Esophagus squamous epithelium (tissue), 5 donors: Measurements from ENCODE around the gene SCUBE2. TPM values are rescaled to one million over a fixed set of nuclear protein-coding genes. Genes with fewer than 3 reads are reported as not detected.

Experiments
- DNase-seq: peaks from one replicate; lab custom pipeline; 2025; lab: John Stamatoyannopoulos, UW
- H3K27ac ChIP-seq, 4 donors: fragments of 200-600 bp; sonication (generic); one replicate each; pipeline ENCODE4 v1.5.1; 2016 to 2019; ENCODE audit warnings: mild to moderate bottlenecking in 1 of 4
- H3K27me3 ChIP-seq, 4 donors: fragments of 200-600 bp; sonication (generic); 1 replicate in 3 of 4; 2 replicates in 1 of 4; pipeline versions ENCODE4 v1.5.1 to v1.6.0; 2017 to 2021; ENCODE audit warnings: antibody characterized with exemption in 1 of 4
- H3K36me3 ChIP-seq, 3 donors: fragments of 200-600 bp; sonication (generic); one replicate each; pipeline ENCODE4 v1.5.1; 2016 to 2019
- H3K4me1 ChIP-seq, 3 donors: fragments of 200-600 bp; sonication (generic); one replicate each; pipeline ENCODE4 v1.5.1; 2017 to 2019
- H3K4me3 ChIP-seq, 4 donors: fragments of 200-600 bp; sonication (generic); 1 replicate in 3 of 4; 2 replicates in 1 of 4; pipeline ENCODE4 v1.5.1; 2016 to 2019; ENCODE audit warnings: mild to moderate bottlenecking in 2 of 4, moderate library complexity in 1 of 4
- H3K9me3 ChIP-seq, 3 donors: fragments of 200-600 bp; sonication (generic); one replicate each; pipeline ENCODE4 v1.5.1; 2016 to 2019
- POLR2A ChIP-seq, 4 donors: fragments of 450-650 bp; IDR thresholded peaks; one replicate each; pipeline ENCODE4 v1.6.1; 2017; ENCODE audit warnings: antibody characterized with exemption in 4 of 4, mild to moderate bottlenecking in 4 of 4, moderate library complexity in 3 of 4
- WGBS, 2 donors: methylation state at CpG; one replicate each; pipeline ENCODE4 v1.1.5; 2018; 5-methylcytosine and 5-hydroxymethylcytosine counted together
- intact Hi-C: fragments of 100-400 bp; cut with DNase I; formaldehyde crosslinking; loops from one replicate; pipeline ENCODE4 v1.15.0; 2022
- total RNA-seq, 4 donors: library from RNA; depleted of rRNA; stranded (reverse); fragments of >200 nt; gene quantifications; one replicate each; pipeline ENCODE4 v1.1.0, GENCODE V29; 2016
- TF ChIP-seq, protein P1 (sequence below), 6 experiments: fragments of 450-650 bp in 4 of 6; fragments of 200-600 bp in 2 of 6; sonication (generic) in 2 of 6; IDR thresholded peaks; one replicate each; pipeline ENCODE4 v1.5.1; 2016 to 2019; ENCODE audit warnings: antibody characterized with exemption in 6 of 6, mild to moderate bottlenecking in 4 of 6, moderate library complexity in 4 of 6
- donor health status: DM: yes; HTN: yes; CAD: no.

SCUBE2 gene
- total RNA-seq, 4 donors from 2014 or later = 0.97 to 4.9 (median 3.8) TPM

DNA sequence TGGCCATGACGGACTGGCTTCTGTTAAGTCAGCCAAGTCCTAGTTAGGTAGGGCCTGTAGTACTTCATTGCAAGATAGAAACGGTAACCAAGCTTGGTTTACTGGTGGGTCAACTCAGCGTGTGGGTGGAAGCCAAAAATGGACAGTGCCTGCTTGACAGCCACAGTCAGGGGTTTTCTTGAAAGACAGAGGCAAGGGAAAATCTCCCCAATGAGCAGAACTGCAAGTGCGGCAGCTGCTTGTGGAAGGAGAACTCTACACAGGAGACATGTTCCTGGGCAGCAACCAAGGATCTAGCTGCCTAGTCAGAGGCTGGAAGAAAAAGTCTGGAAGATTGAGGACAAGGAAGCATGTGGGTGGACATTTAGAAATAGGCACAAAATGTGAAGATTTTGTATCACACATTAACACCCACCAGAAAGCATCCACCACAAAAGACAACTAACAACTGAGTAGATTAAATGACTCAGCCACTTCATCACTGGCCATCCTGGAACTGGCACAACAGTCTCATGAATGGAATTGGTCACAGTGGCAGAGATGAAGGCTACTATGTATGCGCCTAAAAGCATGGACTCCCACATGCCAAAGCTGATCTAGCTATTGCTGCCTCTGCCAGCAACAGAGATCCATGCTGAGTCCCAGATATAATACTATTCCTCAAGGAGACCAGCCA is 40.9 kb upstream of the SCUBE2 start:
- H3K27me3 ChIP-seq = no peaks in the 10 kb centered on the region
- DNase-seq = no peak
- no peaks in the 10 kb centered on the region for H3K36me3 ChIP-seq
- TF ChIP-seq, protein P1, sequence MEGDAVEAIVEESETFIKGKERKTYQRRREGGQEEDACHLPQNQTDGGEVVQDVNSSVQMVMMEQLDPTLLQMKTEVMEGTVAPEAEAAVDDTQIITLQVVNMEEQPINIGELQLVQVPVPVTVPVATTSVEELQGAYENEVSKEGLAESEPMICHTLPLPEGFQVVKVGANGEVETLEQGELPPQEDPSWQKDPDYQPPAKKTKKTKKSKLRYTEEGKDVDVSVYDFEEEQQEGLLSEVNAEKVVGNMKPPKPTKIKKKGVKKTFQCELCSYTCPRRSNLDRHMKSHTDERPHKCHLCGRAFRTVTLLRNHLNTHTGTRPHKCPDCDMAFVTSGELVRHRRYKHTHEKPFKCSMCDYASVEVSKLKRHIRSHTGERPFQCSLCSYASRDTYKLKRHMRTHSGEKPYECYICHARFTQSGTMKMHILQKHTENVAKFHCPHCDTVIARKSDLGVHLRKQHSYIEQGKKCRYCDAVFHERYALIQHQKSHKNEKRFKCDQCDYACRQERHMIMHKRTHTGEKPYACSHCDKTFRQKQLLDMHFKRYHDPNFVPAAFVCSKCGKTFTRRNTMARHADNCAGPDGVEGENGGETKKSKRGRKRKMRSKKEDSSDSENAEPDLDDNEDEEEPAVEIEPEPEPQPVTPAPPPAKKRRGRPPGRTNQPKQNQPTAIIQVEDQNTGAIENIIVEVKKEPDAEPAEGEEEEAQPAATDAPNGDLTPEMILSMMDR (IDR thresholded peaks at IDR 0.05) = no peak
- no peak for TF ChIP-seq POLR2A (IDR thresholded peaks at IDR 0.05)
- H3K4me1 ChIP-seq = peaks cover 0 to 6% (median 2%) of the 10 kb centered on the region in 3 donors
- intact Hi-C loops = no loop called here
- WGBS, 2 donors = 92 to 100% methylated on average over 3 to 5 of the region's 5 CpGs
- H3K9me3 ChIP-seq = no peaks in the 10 kb centered on the region
- no peak overlapping the region for H3K27ac ChIP-seq
- H3K4me3 ChIP-seq = no peak overlapping the region

DNA sequence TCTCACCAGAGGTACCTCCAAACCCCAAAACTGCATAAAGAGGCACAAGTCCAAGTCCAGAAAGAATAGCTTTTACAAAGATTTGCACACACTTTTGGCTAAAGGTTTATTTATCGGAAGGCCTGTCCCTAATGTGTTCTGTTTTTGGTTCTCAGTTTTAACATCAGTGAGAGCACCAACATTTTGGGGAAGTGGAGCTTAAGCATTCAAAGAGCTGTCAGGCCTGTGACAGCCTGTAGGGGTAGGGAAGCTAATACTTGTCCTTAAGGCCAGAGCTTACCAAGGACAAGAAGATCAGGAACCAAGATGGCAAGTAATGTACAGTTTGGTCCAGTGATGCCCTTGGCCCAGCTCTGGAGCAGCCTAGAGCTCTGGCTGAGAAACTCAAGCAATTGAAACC is 38.9 kb upstream of the SCUBE2 start:
- intact Hi-C loops = no loop called here
- H3K27me3 ChIP-seq = no peaks in the 10 kb centered on the region
- no peak overlapping the region for H3K27ac ChIP-seq
- 82 to 89% methylated on average over 1 of the region's 1 CpG for WGBS, 2 donors
- no peak for TF ChIP-seq POLR2A (IDR thresholded peaks at IDR 0.05)
- TF ChIP-seq, protein P1 (IDR thresholded peaks at IDR 0.05) = no peak
- H3K4me1 ChIP-seq = peaks cover 0 to 5% (median 0%) of the 10 kb centered on the region in 3 donors
- no peaks in the 10 kb centered on the region for H3K9me3 ChIP-seq
- H3K36me3 ChIP-seq = no peaks in the 10 kb centered on the region
- DNase-seq = no peak
- no peak overlapping the region for H3K4me3 ChIP-seq

DNA sequence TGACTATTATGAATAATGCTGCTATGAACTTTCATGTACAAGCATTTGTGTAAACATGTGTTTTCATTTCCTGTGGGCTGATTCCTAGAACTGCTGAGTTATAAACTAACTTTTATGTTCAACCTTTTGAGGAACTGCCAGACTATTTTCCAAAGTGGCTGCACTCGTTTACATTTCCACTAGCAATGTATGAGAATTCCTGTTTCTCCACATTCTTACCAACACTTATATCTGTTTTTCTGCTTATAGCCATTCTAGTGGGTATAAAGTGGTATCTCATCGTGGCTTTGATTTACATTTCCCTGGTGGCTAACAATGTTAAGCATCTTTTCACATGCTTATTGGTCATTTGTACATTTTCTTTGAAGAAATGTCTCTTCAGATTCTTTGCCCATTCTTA is 35.2 kb upstream of the SCUBE2 start:
- Histone ChIP-seq H3K4me1 (peaks cover 0 to 8% (median 5%) of the 10 kb centered on the region in 3 donors), H3K27me3 (no peaks in the 10 kb centered on the region), H3K27ac (no peak overlapping the region), H3K36me3 (no peaks in the 10 kb centered on the region), H3K9me3 (no peaks in the 10 kb centered on the region), H3K4me3 (no peak overlapping the region)
- 37 to 56% methylated on average over 2 of the region's 2 CpGs for WGBS, 2 donors
- intact Hi-C loops = no loop called here
- no peak for TF ChIP-seq POLR2A (IDR thresholded peaks at IDR 0.05)
- TF ChIP-seq, protein P1 (IDR thresholded peaks at IDR 0.05) = no peak
- no peak for DNase-seq

DNA sequence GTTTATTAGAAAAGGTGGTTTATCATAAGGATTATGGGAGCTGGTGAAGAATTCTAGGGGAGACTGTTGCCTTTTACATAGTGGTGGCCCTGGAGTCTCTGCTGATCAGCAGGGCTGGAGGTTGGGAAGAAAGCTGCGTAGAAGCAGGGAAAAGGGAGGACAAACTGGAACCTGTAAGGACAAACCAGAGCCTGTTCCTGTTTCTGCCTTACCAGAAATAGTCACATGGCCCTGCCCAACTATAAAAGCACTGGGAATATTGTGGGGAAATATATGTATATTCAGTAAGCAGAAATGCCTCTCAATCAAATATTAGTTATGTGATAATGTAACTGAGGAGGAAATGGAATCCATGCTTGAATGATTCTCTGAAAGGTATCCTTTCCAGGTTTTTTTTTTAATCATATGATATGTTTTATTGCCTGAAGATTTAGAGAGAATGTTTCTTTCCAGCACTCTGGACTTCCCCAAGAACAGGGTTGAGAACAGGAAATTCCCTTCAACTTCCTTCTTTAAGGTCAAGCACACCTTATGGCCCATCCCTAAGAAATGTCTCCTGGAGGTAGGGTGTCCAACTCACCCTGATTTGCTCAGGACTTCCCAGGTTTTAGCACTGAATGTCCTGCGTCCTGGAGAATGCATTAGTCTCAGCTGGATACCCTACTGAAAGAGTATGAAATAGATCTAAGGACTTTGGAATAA is 33.9 kb upstream of the SCUBE2 start:
- H3K4me3 ChIP-seq = no peak overlapping the region
- no peak for TF ChIP-seq POLR2A (IDR thresholded peaks at IDR 0.05)
- TF ChIP-seq, protein P1 (IDR thresholded peaks at IDR 0.05) = no peak

More for the DNA sequence above, 33.9 kb upstream of the SCUBE2 start:
- Histone ChIP-seq H3K4me1 (peaks cover 0 to 8% (median 5%) of the 10 kb centered on the region in 3 donors), H3K27me3 (no peaks in the 10 kb centered on the region), H3K9me3 (no peaks in the 10 kb centered on the region), H3K36me3 (no peaks in the 10 kb centered on the region), H3K27ac (no peak overlapping the region)
- intact Hi-C loops = no loop called here
- DNase-seq = no peak
- 66 to 73% methylated on average over 2 of the region's 2 CpGs for WGBS, 2 donors
